Measurements from ENCODE around the gene AJUBA. TPM values are rescaled to one million over a fixed set of nuclear protein-coding genes. Genes with fewer than 3 reads are reported as not detected.

Gene AJUBA
- total RNA-seq, 1 donor from 2014 or later: 110 TPM

DNA sequence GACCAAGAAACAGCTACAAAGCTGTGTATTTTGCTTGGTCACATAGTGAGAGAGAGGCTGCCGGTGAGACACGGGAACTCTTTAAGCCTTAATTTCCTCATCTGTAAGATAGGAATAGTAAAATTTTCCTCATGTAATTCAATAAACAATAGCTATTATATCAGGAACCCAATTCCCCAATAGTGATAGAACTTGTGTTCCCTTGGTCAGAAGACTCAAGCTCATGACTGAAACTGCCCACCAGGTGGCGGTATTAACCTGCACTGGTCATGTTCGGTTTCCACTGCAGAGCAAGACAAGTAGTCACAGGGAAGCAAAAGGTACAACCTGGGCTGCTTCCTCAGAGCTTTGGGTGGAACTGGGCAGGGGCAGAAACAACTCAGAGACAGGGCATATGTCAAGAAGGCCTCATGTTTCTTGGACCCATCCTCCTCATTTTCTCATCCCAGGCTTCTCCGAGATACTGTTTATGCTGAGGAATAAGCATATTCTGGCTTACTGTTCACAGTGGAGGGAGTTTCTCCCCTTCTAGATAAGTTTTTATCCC lies 4.2 kb upstream of the AJUBA start:
- Mint-ChIP-seq H3K9me3 (no peaks in the 10 kb centered on the region), H3K27ac (no peak overlapping the region), H3K36me3 (peaks cover 4% of the 10 kb centered on the region), H3K4me3 (no peak overlapping the region), H3K4me1 (no peaks in the 10 kb centered on the region), H3K27me3 (ENCODE audit: low read depth) (no peaks in the 10 kb centered on the region)
- TF ChIP-seq, protein P1, sequence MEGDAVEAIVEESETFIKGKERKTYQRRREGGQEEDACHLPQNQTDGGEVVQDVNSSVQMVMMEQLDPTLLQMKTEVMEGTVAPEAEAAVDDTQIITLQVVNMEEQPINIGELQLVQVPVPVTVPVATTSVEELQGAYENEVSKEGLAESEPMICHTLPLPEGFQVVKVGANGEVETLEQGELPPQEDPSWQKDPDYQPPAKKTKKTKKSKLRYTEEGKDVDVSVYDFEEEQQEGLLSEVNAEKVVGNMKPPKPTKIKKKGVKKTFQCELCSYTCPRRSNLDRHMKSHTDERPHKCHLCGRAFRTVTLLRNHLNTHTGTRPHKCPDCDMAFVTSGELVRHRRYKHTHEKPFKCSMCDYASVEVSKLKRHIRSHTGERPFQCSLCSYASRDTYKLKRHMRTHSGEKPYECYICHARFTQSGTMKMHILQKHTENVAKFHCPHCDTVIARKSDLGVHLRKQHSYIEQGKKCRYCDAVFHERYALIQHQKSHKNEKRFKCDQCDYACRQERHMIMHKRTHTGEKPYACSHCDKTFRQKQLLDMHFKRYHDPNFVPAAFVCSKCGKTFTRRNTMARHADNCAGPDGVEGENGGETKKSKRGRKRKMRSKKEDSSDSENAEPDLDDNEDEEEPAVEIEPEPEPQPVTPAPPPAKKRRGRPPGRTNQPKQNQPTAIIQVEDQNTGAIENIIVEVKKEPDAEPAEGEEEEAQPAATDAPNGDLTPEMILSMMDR (IDR thresholded peaks at IDR 0.05; ENCODE audit: unreplicated experiment): peak; percentile 96
- peak; percentile 79 to 93 for DNase-seq (ENCODE audit: low spot score in 2 of 2, unreplicated experiment in 2 of 2)

- TF ChIP-seq, protein P1 (IDR thresholded peaks at IDR 0.05; ENCODE audit: unreplicated experiment): no peak
- Mint-ChIP-seq H3K4me1 (no peaks in the 10 kb centered on the region), H3K9me3 (no peaks in the 10 kb centered on the region), H3K4me3 (no peak overlapping the region), H3K36me3 (peaks cover 4% of the 10 kb centered on the region), H3K27me3 (ENCODE audit: low read depth) (no peaks in the 10 kb centered on the region), H3K27ac (peak overlapping the region; percentile 4)
- DNase-seq (ENCODE audit: low spot score in 2 of 2, unreplicated experiment in 2 of 2): no peak
Observed at GRCh38 chr14:22985894-22986507, 3.6 kb upstream of the AJUBA start.

DNA sequence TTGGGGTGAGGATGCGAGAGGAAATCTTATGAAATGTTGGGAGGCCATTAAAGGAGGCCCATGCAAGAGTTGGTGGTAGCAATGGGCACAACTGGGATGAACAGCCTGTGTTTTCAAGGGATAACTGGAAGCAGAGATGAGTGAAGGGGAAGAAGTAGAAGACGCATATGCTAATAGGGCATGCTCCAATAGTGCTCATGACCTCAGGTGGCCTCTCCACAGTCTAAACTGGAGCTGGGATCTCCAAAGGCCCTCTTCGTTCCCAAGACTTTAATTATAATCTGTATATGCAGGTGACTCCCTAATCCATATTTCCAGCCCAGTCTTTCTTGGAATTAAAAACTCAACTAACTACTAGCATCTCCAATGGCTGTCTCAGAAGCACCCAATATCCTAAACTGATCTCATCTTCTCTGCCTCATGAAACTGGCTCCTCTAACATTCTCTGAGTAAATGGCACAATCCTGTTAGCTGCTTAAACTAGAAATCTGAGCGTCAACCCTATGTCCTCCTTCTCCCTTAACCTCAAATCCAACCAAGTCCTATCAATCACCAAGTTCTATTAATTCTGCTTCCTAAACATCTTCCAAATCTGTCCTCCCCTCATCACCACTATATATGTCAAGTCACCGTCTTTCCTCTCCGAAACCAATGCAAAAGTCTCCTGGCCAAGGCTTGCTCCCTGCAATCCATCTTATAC lies 2.8 kb upstream of the AJUBA start:
- Mint-ChIP-seq H3K4me3 (no peak overlapping the region), H3K27ac (no peak overlapping the region), H3K36me3 (peaks cover 4% of the 10 kb centered on the region), H3K27me3 (ENCODE audit: low read depth) (no peaks in the 10 kb centered on the region), H3K9me3 (no peaks in the 10 kb centered on the region), H3K4me1 (peaks cover under 1% of the 10 kb centered on the region)
- no peak for DNase-seq (ENCODE audit: low spot score in 2 of 2, unreplicated experiment in 2 of 2)
- TF ChIP-seq, protein P1 (IDR thresholded peaks at IDR 0.05; ENCODE audit: unreplicated experiment): no peak

GRCh38 chr14:22981876-22982476 lies 375 bp downstream of the AJUBA start:
- Mint-ChIP-seq H3K27ac (peak overlapping the region; percentile 84), H3K4me1 (peaks cover 32% of the 10 kb centered on the region), H3K9me3 (no peaks in the 10 kb centered on the region), H3K4me3 (no peak overlapping the region), H3K36me3 (no peaks in the 10 kb centered on the region), H3K27me3 (ENCODE audit: low read depth) (no peaks in the 10 kb centered on the region)
- TF ChIP-seq, protein P1 (IDR thresholded peaks at IDR 0.05; ENCODE audit: unreplicated experiment): no peak
- DNase-seq (ENCODE audit: low spot score in 2 of 2, unreplicated experiment in 2 of 2): peak; percentile 24 to 65

DNA sequence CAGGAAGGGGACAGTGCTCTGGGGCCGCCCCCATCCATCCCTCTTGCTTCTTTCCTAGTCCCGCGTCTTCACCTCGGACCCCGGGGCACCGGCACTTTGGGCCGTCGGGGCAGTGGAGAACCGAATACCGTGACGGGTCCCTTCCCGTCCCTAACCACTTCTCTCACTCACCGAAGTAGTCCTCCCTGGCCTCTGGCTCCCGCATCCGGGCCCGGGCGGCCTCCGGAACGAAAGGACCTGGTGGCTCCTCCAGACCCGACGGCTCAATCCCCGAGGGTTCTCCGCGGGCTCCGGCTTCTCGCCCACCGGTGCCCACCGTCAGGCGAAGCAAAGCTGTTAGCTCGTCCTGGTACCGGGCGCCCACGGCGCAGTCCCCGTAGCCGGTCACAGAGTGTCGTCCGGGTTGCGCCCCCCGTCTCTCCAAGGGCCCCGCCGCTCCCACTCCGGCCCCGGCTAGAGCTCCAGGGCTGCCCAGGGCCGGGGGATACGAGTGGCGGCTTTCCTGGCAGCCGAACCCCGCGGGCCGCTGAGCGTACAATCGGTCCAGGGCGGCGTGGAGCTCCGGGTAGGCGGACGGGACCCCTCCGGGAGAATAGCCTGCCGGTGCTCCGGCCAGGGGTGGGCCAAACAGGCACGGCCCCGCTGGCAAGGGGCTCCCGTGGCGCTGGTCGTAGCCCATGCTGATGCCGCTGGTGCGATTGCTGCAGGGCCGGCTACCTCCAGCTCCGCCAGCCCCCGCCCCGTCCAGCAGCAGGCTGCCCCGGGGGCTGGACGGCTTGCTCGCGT lies 1.1 kb downstream of the AJUBA start:
- Mint-ChIP-seq H3K36me3 (peaks cover 4% of the 10 kb centered on the region), H3K27ac (peak overlapping the region; percentile 91), H3K27me3 (ENCODE audit: low read depth) (no peaks in the 10 kb centered on the region), H3K9me3 (no peaks in the 10 kb centered on the region), H3K4me3 (no peak overlapping the region), H3K4me1 (peaks cover 39% of the 10 kb centered on the region)
- no peak for DNase-seq (ENCODE audit: low spot score in 2 of 2, unreplicated experiment in 2 of 2)
- TF ChIP-seq, protein P1 (IDR thresholded peaks at IDR 0.05; ENCODE audit: unreplicated experiment): no peak

Measured in mesothelial cell of epicardium (in vitro differentiated cells).